ENCODE data around the gene CD274. TPM values are rescaled to one million over a fixed set of nuclear protein-coding genes. Genes with fewer than 3 reads are reported as not detected.

The CD274 gene
- total RNA-seq, 1 donor from 2014 or later = 2.3 TPM

Other genes with a start within 250 kb of the CD274 start
- gene INSL4, start 219.1 kb upstream of the CD274 start, total RNA-seq = not detected
- not detected for gene RLN2, start 145.8 kb upstream of the CD274 start, total RNA-seq
- not detected for gene RLN1, start 110.7 kb upstream of the CD274 start, total RNA-seq
- gene PLGRKT, start 12.6 kb upstream of the CD274 start, total RNA-seq = 21.3 TPM
- 0.95 TPM for gene PDCD1LG2, start 60.0 kb downstream of the CD274 start, total RNA-seq
- 17.0 TPM for gene RIC1, start 178.6 kb downstream of the CD274 start, total RNA-seq

All from mucosa of gallbladder (tissue), 1 donor.